H1 (cell line): ENCODE results near the gene GBX1. TPM values are rescaled to one million over a fixed set of nuclear protein-coding genes. Genes with fewer than 3 reads are reported as not detected.

Source experiments
- CTCF ChIA-PET: fragments of 300-600 bp; sonication (Branson Sonifier 250); formaldehyde crosslinking; loops from one replicate; lab custom pipeline; 2021; ENCODE audit not compliant: partially characterized antibody; lab: Charles Lee
- POLR2A ChIA-PET: fragments of 300-600 bp; sonication (Branson Sonifier 250); formaldehyde crosslinking; loops from one replicate; lab custom pipeline; 2021; ENCODE audit warnings: inconsistent platforms; ENCODE audit not compliant: partially characterized antibody; lab: Charles Lee
- DNase-seq, 2 experiments: peaks; one replicate each; pipeline versions ENCODE4 v3.0.0 to v3.0.0-alpha.2; 2010 to 2022; ENCODE audit warnings: low spot score in 2 of 2, low read depth in 1 of 2, mixed read lengths in 1 of 2
- FAIRE-seq: peaks from 2 replicates; lab custom pipeline; 2011; peaks lifted over from hg19 to GRCh38; lab: Jason Lieb, UNC
- H2AFZ ChIP-seq: 2 replicates; pipeline ENCODE4 v1.8.1; 2012; ENCODE audit warnings: low read length, inconsistent platforms
- H2AK5ac ChIP-seq: 2 replicates; pipeline ENCODE4 v1.6.1; 2013; ENCODE audit warnings: low read depth, low read length
- H2BK120ac ChIP-seq: replicated peaks from 2 replicates; pipeline ENCODE3; 2013; ENCODE audit warnings: low read depth, low read length, inconsistent platforms
- H2BK12ac ChIP-seq: 2 replicates; pipeline ENCODE4 v1.6.1; 2013; ENCODE audit warnings: low read depth, low read length
- H2BK15ac ChIP-seq: 2 replicates; pipeline ENCODE4 v1.6.1; 2013; ENCODE audit warnings: low read length
- H2BK20ac ChIP-seq: 2 replicates; pipeline ENCODE4 v1.6.1; 2013; ENCODE audit warnings: low read length
- H2BK5ac ChIP-seq: 2 replicates; pipeline ENCODE4 v1.6.1; 2013; ENCODE audit warnings: low read depth, low read length
- H3K14ac ChIP-seq: 2 replicates; pipeline ENCODE4 v1.6.1; 2013; ENCODE audit warnings: inconsistent platforms; ENCODE audit not compliant: insufficient read length
- H3K18ac ChIP-seq: 2 replicates; pipeline ENCODE4 v1.6.1; 2013; ENCODE audit warnings: low read length; ENCODE audit errors: extremely low read depth
- H3K23ac ChIP-seq: 2 replicates; pipeline ENCODE4 v1.6.1; 2013; ENCODE audit warnings: inconsistent platforms; ENCODE audit not compliant: insufficient read length
- H3K23me2 ChIP-seq: 2 replicates; pipeline ENCODE4 v1.6.1; 2013; ENCODE audit warnings: low read depth, low read length
- H3K27ac ChIP-seq: 2 replicates; pipeline ENCODE4 v1.6.1; 2011; ENCODE audit warnings: low read depth, low read length, inconsistent platforms
- H3K27me3 ChIP-seq, 4 experiments: replicated peaks in 1 of 4; 1 replicate in 1 of 4; 2 replicates in 3 of 4; pipeline versions ENCODE4 v1.6.1 to v1.8.1; 2011 to 2013; ENCODE audit warnings: low read length in 3 of 4, mild to moderate bottlenecking in 3 of 4, inconsistent platforms in 2 of 4, mixed read lengths in 2 of 4, moderate library complexity in 1 of 4; ENCODE audit not compliant: control insufficient read depth in 3 of 4, insufficient read depth in 3 of 4; ENCODE audit errors: extremely low read depth in 1 of 4
- H3K36me3 ChIP-seq, 4 experiments: 2 replicates each; pipeline versions ENCODE4 v1.6.1 to v1.8.1; 2011 to 2013; ENCODE audit warnings: mild to moderate bottlenecking in 4 of 4, low read length in 3 of 4, moderate library complexity in 2 of 4, control low read depth in 1 of 4, inconsistent platforms in 1 of 4; ENCODE audit not compliant: insufficient read depth in 4 of 4, control insufficient read depth in 2 of 4
- H3K4ac ChIP-seq: replicated peaks from 2 replicates; pipeline ENCODE3; 2013; ENCODE audit warnings: low read length, low read depth, mixed read lengths, inconsistent platforms; ENCODE audit not compliant: insufficient read length
- H3K4me1 ChIP-seq, 4 experiments: replicated peaks in 1 of 4; 1 replicate in 1 of 4; 2 replicates in 3 of 4; pipeline versions ENCODE4 v1.6.1 to v1.8.1; 2011 to 2013; ENCODE audit warnings: low read length in 3 of 4, inconsistent platforms in 2 of 4, mixed read lengths in 1 of 4; ENCODE audit not compliant: insufficient read depth in 4 of 4, control insufficient read depth in 3 of 4
- H3K4me2 ChIP-seq, 2 experiments: 2 replicates each; pipeline versions ENCODE4 v1.6.1 to v1.8.1; 2011 to 2013; ENCODE audit warnings: low read depth in 2 of 2, low read length in 2 of 2, control low read depth in 1 of 2, inconsistent platforms in 1 of 2, mild to moderate bottlenecking in 1 of 2; ENCODE audit not compliant: insufficient read depth in 1 of 2
- H3K4me3 ChIP-seq, 4 experiments: fragments of 200-600, 300-600 bp in 1 of 4; sonication (generic), shearing (Covaris generic), sonication (Bioruptor Twin) in 1 of 4; 2 replicates each; pipeline versions ENCODE4 v1.5.1 to v1.8.1; 2011 to 2016; ENCODE audit warnings: low read length in 4 of 4, low read depth in 3 of 4, control low read depth in 2 of 4, inconsistent platforms in 2 of 4, mild to moderate bottlenecking in 2 of 4, mixed read lengths in 1 of 4, moderate library complexity in 1 of 4; ENCODE audit not compliant: insufficient read depth in 2 of 4; ENCODE audit errors: extremely low read depth in 1 of 4
- H3K56ac ChIP-seq: replicated peaks from 2 replicates; pipeline ENCODE3; 2013; ENCODE audit warnings: low read depth, mild to moderate bottlenecking, mixed read lengths, low read length, inconsistent platforms; ENCODE audit not compliant: insufficient read length
- H3K79me1 ChIP-seq: 2 replicates; pipeline ENCODE4 v1.6.1; 2013; ENCODE audit warnings: low read depth, low read length, control low read depth
- H3K79me2 ChIP-seq, 2 experiments: 2 replicates each; pipeline versions ENCODE4 v1.6.1 to v1.8.1; 2012 to 2013; ENCODE audit warnings: low read length in 2 of 2, mild to moderate bottlenecking in 2 of 2, inconsistent platforms in 1 of 2; ENCODE audit not compliant: insufficient read depth in 2 of 2, control insufficient read depth in 1 of 2
- H3K9ac ChIP-seq, 4 experiments: replicated peaks in 1 of 4; 1 replicate in 1 of 4; 2 replicates in 3 of 4; pipeline versions ENCODE4 v1.6.1 to v1.8.1; 2011 to 2013; ENCODE audit warnings: low read depth in 3 of 4, low read length in 3 of 4, control low read depth in 2 of 4, mild to moderate bottlenecking in 2 of 4, moderate library complexity in 2 of 4, inconsistent platforms in 1 of 4; ENCODE audit errors: extremely low read depth in 1 of 4
- H3K9me3 ChIP-seq, 2 experiments: 2 replicates each; pipeline versions ENCODE4 v1.6.1 to v1.8.1; 2012 to 2013; ENCODE audit warnings: mild to moderate bottlenecking in 2 of 2, moderate library complexity in 2 of 2, control low read depth in 1 of 2, inconsistent platforms in 1 of 2, low read depth in 1 of 2, low read length in 1 of 2, mixed read lengths in 1 of 2; ENCODE audit not compliant: insufficient read depth in 2 of 2
- H4K20me1 ChIP-seq, 2 experiments: replicated peaks in 1 of 2; 2 replicates each; pipeline versions ENCODE3 to v1.8.1; 2011 to 2013; ENCODE audit warnings: inconsistent platforms in 2 of 2, low read length in 2 of 2, mild to moderate bottlenecking in 1 of 2; ENCODE audit not compliant: insufficient read depth in 2 of 2, control insufficient read depth in 1 of 2
- H4K5ac ChIP-seq: 2 replicates; pipeline ENCODE4 v1.6.1; 2013; ENCODE audit warnings: low read length, low read depth, mixed read lengths, inconsistent platforms; ENCODE audit not compliant: insufficient read length
- H4K8ac ChIP-seq: 2 replicates; pipeline ENCODE4 v1.8.0; 2013; ENCODE audit warnings: mild to moderate bottlenecking, moderate library complexity, low read length, inconsistent platforms; ENCODE audit not compliant: insufficient read depth; ENCODE audit errors: extremely low read depth
- H4K91ac ChIP-seq: replicated peaks from 2 replicates; pipeline ENCODE3; 2013; ENCODE audit warnings: low read length, mixed read lengths, inconsistent platforms; ENCODE audit not compliant: insufficient read length
- KDM1A ChIP-seq: fragments of 200-600, 300-600 bp; sonication (generic); IDR thresholded peaks from 2 replicates; pipeline ENCODE4 v1.7.1; 2016; ENCODE audit warnings: mild to moderate bottlenecking, low read length, borderline replicate concordance
- MAFK ChIP-seq: IDR thresholded peaks from 2 replicates; pipeline ENCODE4 v1.6.1; 2012; ENCODE audit warnings: low read depth, mild to moderate bottlenecking, improper control_type of control experiment, low read length
- POU5F1 ChIP-seq: IDR thresholded peaks from 2 replicates; pipeline ENCODE4 v1.6.1; 2011; ENCODE audit warnings: low read depth, mild to moderate bottlenecking, low read length, moderate library complexity
- TCF12 ChIP-seq: IDR thresholded peaks from 2 replicates; pipeline ENCODE4 v1.6.1; 2011; ENCODE audit warnings: low read depth, mild to moderate bottlenecking, low read length
- WGBS, 2 experiments: shearing (Covaris generic) in 1 of 2; methylation state at CpG; one replicate each; pipeline versions ENCODE4 v1.1.6 to v1.1.7; 2013 to 2015; ENCODE audit warnings: low lambda C conversion rate in 2 of 2, mixed read lengths in 2 of 2, inconsistent platforms in 1 of 2, low coverage in 1 of 2, missing lambda C conversion rate in 1 of 2; ENCODE audit not compliant: insufficient replicate concordance in 2 of 2, insufficient coverage in 1 of 2, insufficient read length in 1 of 2; ENCODE audit errors: extremely low coverage in 1 of 2, missing lambda C conversion rate in 1 of 2; 5-methylcytosine and 5-hydroxymethylcytosine counted together
- polyA plus RNA-seq, 7 experiments: library from polyadenylated mRNA; depleted of rRNA in 3 of 7; stranded (reverse) in 5 of 7; unstranded in 2 of 7; fragments of >200 nt in 5 of 7; fragments of 200-250 nt in 2 of 7; gene quantifications; 1 replicate in 5 of 7; 2 replicates in 1 of 7; 4 replicates in 1 of 7; pipeline versions ENCODE4 v1.2.1 to v1.2.3, GENCODE V29; 2011 to 2013; ENCODE audit warnings: missing spikeins in 2 of 7, mixed read lengths in 2 of 7
- total RNA-seq: library from RNA; stranded (reverse); fragmentation: NEBNext Ultra II Directional; extraction: Animal tissue kit (Norgen Biotek cat#: 25700); gene quantifications from 2 replicates; pipeline ENCODE4 v1.2.1, GENCODE V29; 2021

The GBX1 gene
- total and polyA plus RNA-seq, 2 of the 8 experiments (the other 6 are each of a cell fraction or from before 2014, with no cell fraction given): not detected

GRCh38 chr7:151144387-151144786, 23.1 kb downstream of the GBX1 start:
- H2AFZ ChIP-seq: no peak overlapping the region
- H3K79me2 ChIP-seq: no peaks in the 10 kb centered on the region
- H3K14ac ChIP-seq: no peak overlapping the region
- H3K23me2 ChIP-seq: no peaks in the 10 kb centered on the region
- H3K4me3 ChIP-seq: no peak overlapping the region
- H3K4me2 ChIP-seq: no peak overlapping the region
- no peak overlapping the region for H2AK5ac ChIP-seq
- H2BK120ac ChIP-seq: no peak overlapping the region
- H3K23ac ChIP-seq: no peak overlapping the region
- H3K36me3 ChIP-seq: no peaks in the 10 kb centered on the region; a peak in 1 of 8 replicates
- 89% methylated on average over 6 of the region's 7 CpGs; no CpG with 5 or more reads in 1 of the 2 experiments for WGBS, 2 experiments
- H3K27ac ChIP-seq: no peak overlapping the region
- H3K27me3 ChIP-seq: no peaks in the 10 kb centered on the region; a peak in 2 of 7 replicates
- H3K4me1 ChIP-seq: peaks cover 0 to 17% (median 5%) of the 10 kb centered on the region in 4 experiments; a peak in 4 of 7 replicates
- no peak overlapping the region for H4K91ac ChIP-seq
- H3K18ac ChIP-seq: no peak overlapping the region
- no peak overlapping the region for H2BK20ac ChIP-seq
- no peak overlapping the region for H3K9ac ChIP-seq
- no peaks in the 10 kb centered on the region for H3K9me3 ChIP-seq
- no peak overlapping the region for H4K5ac ChIP-seq
- no peak overlapping the region for H3K4ac ChIP-seq
- POLR2A ChIA-PET: no interaction called here
- H2BK12ac ChIP-seq: no peak overlapping the region
- CTCF ChIA-PET: interaction anchor here (0.6 to 18.9 kb wide), 11 partner anchors 13 to 100 kb away, joined by 3 to 197 read pairs (median 3); partner anchors contain the start of gene GBX1
- H3K56ac ChIP-seq: no peak overlapping the region
- H2BK5ac ChIP-seq: no peak overlapping the region
- no peak overlapping the region for H2BK15ac ChIP-seq
- TF ChIP-seq MAFK: no peak
- no peak for TF ChIP-seq TCF12
- TF ChIP-seq KDM1A: no peak
- no peak for TF ChIP-seq POU5F1
- H4K20me1 ChIP-seq: peaks cover 5 to 7% of the 10 kb centered on the region in 2 experiments
- no peak for DNase-seq
- no peak for FAIRE-seq
- no peak overlapping the region for H4K8ac ChIP-seq
- H3K79me1 ChIP-seq: no peaks in the 10 kb centered on the region
